GM18498 (cell line): ENCODE results near the gene SBSN.

Source experiments
- ATAC-seq: cut with Tn5 transposase; IDR thresholded peaks from one replicate; pipeline ENCODE4 v1.9.1; 2021; ENCODE audit warnings: mild to moderate bottlenecking, moderate library complexity; ENCODE audit not compliant: unreplicated experiment

Gene SBSN

GRCh38 chr19:35528218-35529038, at the start of gene SBSN:
TSS of gene SBSN (minus strand) at chr19:35528311. CDS start at chr19:35528281, 30 bp downstream.
- ATAC-seq = no peak

- ATAC-seq = no peak
Observed at GRCh38 chr19:35571406-35571965, 43.4 kb upstream of the SBSN start.

- no peak for ATAC-seq
Observed at GRCh38 chr19:35569281-35569781, 41.2 kb upstream of the SBSN start.

GRCh38 chr19:35566738-35567137, 38.6 kb upstream of the SBSN start:
- ATAC-seq = no peak

- no peak for ATAC-seq
Observed at GRCh38 chr19:35565016-35565856, 37.1 kb upstream of the SBSN start.

- ATAC-seq = no peak
Observed at GRCh38 chr19:35563207-35563829, 35.2 kb upstream of the SBSN start, which contains the start of gene ATP4A. TSS of gene ATP4A (minus strand) at chr19:35563658. CDS start at chr19:35563629, 29 bp downstream.

GRCh38 chr19:35562776-35563175, 34.7 kb upstream of the SBSN start:
- no peak for ATAC-seq

- no peak for ATAC-seq
Observed at GRCh38 chr19:35562336-35562735, 34.2 kb upstream of the SBSN start.

- no peak for ATAC-seq
Observed at GRCh38 chr19:35561436-35561835, 33.3 kb upstream of the SBSN start.

GRCh38 chr19:35560677-35561076, 32.6 kb upstream of the SBSN start:
- no peak for ATAC-seq

GRCh38 chr19:35560271-35560670, 32.2 kb upstream of the SBSN start:
- ATAC-seq = no peak

- ATAC-seq = no peak
Observed at GRCh38 chr19:35559781-35560180, 31.7 kb upstream of the SBSN start.

- no peak for ATAC-seq
Observed at GRCh38 chr19:35559281-35559659, 31.2 kb upstream of the SBSN start.

GRCh38 chr19:35558400-35559280, 30.5 kb upstream of the SBSN start:
- ATAC-seq = no peak

- ATAC-seq = no peak
Observed at GRCh38 chr19:35557539-35558399, 29.7 kb upstream of the SBSN start.

GRCh38 chr19:35556846-35557538, 28.9 kb upstream of the SBSN start:
- ATAC-seq = no peak

- no peak for ATAC-seq
Observed at GRCh38 chr19:35556025-35556590, 28.0 kb upstream of the SBSN start.
